Vagina (tissue), 2 donors: ENCODE results near the gene DTL.

Experiments
- POLR2A ChIP-seq, 2 donors: fragments of 450-650 bp; IDR thresholded peaks; one replicate each; pipeline ENCODE4 v1.6.1; 2017; ENCODE audit warnings: antibody characterized with exemption in 2 of 2, mild to moderate bottlenecking in 2 of 2, moderate library complexity in 2 of 2
- TF ChIP-seq, protein P1 (sequence below), 3 experiments: fragments of 450-650 bp in 2 of 3; fragments of 200-600 bp in 1 of 3; sonication (generic) in 1 of 3; IDR thresholded peaks; one replicate each; pipeline ENCODE4 v1.5.1; 2017 to 2019; ENCODE audit warnings: antibody characterized with exemption in 3 of 3, mild to moderate bottlenecking in 2 of 3, moderate library complexity in 2 of 3

DNA sequence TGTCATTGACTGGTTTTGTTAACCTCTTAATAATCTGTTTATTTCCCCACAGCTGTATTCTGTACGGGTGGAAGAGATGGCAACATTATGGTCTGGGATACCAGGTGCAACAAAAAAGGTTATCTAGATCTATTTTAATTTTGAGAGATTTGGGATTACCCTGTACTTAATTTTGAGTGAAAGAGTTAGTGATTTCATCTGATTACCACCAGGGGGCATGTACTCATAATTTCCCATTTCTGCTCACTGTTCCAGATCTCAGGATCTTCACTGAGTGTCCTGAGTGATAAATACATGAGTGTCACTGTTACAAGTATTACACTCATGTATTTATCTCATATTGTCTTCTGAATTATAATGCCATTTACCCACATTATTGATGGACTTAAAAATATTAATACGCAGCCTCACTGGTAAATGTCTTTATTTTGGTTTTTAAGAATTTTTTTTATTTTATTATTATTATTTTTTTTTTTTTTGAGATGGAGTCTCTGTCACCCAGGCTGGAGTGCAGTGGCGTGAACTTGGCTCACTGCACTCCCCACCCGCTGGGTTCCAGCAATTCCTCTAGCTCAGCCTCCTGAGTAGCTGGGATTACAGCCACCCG is 27.4 kb downstream of the DTL start:
- TF ChIP-seq, protein P1, sequence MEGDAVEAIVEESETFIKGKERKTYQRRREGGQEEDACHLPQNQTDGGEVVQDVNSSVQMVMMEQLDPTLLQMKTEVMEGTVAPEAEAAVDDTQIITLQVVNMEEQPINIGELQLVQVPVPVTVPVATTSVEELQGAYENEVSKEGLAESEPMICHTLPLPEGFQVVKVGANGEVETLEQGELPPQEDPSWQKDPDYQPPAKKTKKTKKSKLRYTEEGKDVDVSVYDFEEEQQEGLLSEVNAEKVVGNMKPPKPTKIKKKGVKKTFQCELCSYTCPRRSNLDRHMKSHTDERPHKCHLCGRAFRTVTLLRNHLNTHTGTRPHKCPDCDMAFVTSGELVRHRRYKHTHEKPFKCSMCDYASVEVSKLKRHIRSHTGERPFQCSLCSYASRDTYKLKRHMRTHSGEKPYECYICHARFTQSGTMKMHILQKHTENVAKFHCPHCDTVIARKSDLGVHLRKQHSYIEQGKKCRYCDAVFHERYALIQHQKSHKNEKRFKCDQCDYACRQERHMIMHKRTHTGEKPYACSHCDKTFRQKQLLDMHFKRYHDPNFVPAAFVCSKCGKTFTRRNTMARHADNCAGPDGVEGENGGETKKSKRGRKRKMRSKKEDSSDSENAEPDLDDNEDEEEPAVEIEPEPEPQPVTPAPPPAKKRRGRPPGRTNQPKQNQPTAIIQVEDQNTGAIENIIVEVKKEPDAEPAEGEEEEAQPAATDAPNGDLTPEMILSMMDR (IDR thresholded peaks at IDR 0.05) = peak in 2 of 3 experiments; percentile 50 to 61
- TF ChIP-seq POLR2A (IDR thresholded peaks at IDR 0.05) = no peak
